Activated CD8-positive, alpha-beta T cell treated with anti-CD3 and anti-CD28 coated beads for 36 hours (primary cell): Measurements from ENCODE around the gene MGMT. TPM values are rescaled to one million over a fixed set of nuclear protein-coding genes. Genes with fewer than 3 reads are reported as not detected.

ENCODE experiments used
- ATAC-seq: fragments of 200-7000 bp; cut with Tn5 transposase; one replicate; pipeline ENCODE4 v1.10.0; 2021; ENCODE audit warnings: mild to moderate bottlenecking, moderate library complexity
- CTCF ChIA-PET: fragments of 350-600 bp; sonication (Branson Sonifier 250); formaldehyde crosslinking; loops from one replicate; lab custom pipeline; 2021; ENCODE audit warnings: antibody characterized with exemption; lab: Charles Lee
- POLR2A ChIA-PET: fragments of 350-600 bp; sonication (Branson Sonifier 250); formaldehyde crosslinking; loops from one replicate; lab custom pipeline; 2021; ENCODE audit warnings: antibody characterized with exemption; lab: Charles Lee
- DNase-seq: peaks from one replicate; pipeline ENCODE4 v3.0.0-alpha.2; 2020
- H3K27ac Mint-ChIP-seq: one replicate; pipeline ENCODE4 v1.8.0; 2021; ENCODE audit warnings: mild to moderate bottlenecking, mixed read lengths
- H3K27me3 Mint-ChIP-seq: one replicate; pipeline ENCODE4 v1.8.0; 2021; ENCODE audit warnings: mixed read lengths
- H3K36me3 Mint-ChIP-seq: one replicate; pipeline ENCODE4 v1.8.0; 2021; ENCODE audit warnings: low read depth, mixed read lengths
- H3K4me1 Mint-ChIP-seq: one replicate; pipeline ENCODE4 v1.8.0; 2021; ENCODE audit warnings: low read depth, mixed read lengths
- H3K4me3 Mint-ChIP-seq: one replicate; pipeline ENCODE4 v1.8.0; 2021; ENCODE audit warnings: mild to moderate bottlenecking, moderate library complexity, mixed read lengths
- H3K9me3 Mint-ChIP-seq: one replicate; pipeline ENCODE4 v1.8.0; 2021; ENCODE audit warnings: mixed read lengths
- CTCF ChIP-seq: fragments of 200-600 bp; IDR thresholded peaks from one replicate; pipeline ENCODE4 v1.8.0; 2022; ENCODE audit warnings: antibody characterized with exemption, mild to moderate bottlenecking
- intact Hi-C: fragments of 100-400 bp; cut with micrococcal nuclease; formaldehyde crosslinking; loops from one replicate; pipeline ENCODE4 v1.10.0; 2022
- total RNA-seq, 2 experiments: library from RNA; stranded (reverse); gene quantifications; one replicate each; pipeline ENCODE4 v1.2.3, GENCODE V29; 2021

MGMT gene
- total RNA-seq, 2 experiments from 2014 or later: 16.2 to 17.0 TPM

GRCh38 chr10:129474642-129475041 is 7.6 kb downstream of the MGMT start:
- Mint-ChIP-seq H3K27me3 (no peaks in the 10 kb centered on the region), H3K9me3 (peaks cover 7% of the 10 kb centered on the region), H3K4me1 (peaks cover 23% of the 10 kb centered on the region), H3K27ac (no peak overlapping the region), H3K36me3 (peaks cover 24% of the 10 kb centered on the region), H3K4me3 (no peak overlapping the region)
- ChIA-PET CTCF (no interaction called here), POLR2A (interaction anchor here (1.3 kb wide), 1 partner anchor 8 kb away, joined by 5 read pairs; the partner anchor contains the start of gene MGMT)
- intact Hi-C loops: no loop called here
- ATAC-seq (no peak), DNase-seq (no peak)
- TF ChIP-seq CTCF: no peak

- Mint-ChIP-seq H3K27me3 (no peaks in the 10 kb centered on the region), H3K27ac (no peak overlapping the region), H3K36me3 (peaks cover 28% of the 10 kb centered on the region), H3K4me1 (peaks cover 14% of the 10 kb centered on the region), H3K4me3 (no peak overlapping the region), H3K9me3 (peaks cover 17% of the 10 kb centered on the region)
- intact Hi-C loops: no loop called here
- DNase-seq (no peak), ATAC-seq (no peak)
- CTCF ChIA-PET: no interaction called here
- POLR2A ChIA-PET: no interaction called here
- TF ChIP-seq CTCF: no peak
These were observed 9.4 kb downstream of the MGMT start for GRCh38 chr10:129476431-129476830.

- peaks cover 7% of the 10 kb centered on the region for H3K4me1 Mint-ChIP-seq
- peaks cover 28% of the 10 kb centered on the region for H3K36me3 Mint-ChIP-seq
- ChIA-PET CTCF (no interaction called here), POLR2A (no interaction called here)
- no peak for TF ChIP-seq CTCF
- H3K27me3 Mint-ChIP-seq: no peaks in the 10 kb centered on the region
- peaks cover 23% of the 10 kb centered on the region for H3K9me3 Mint-ChIP-seq
- H3K27ac Mint-ChIP-seq: no peak overlapping the region
- H3K4me3 Mint-ChIP-seq: no peak overlapping the region
- ATAC-seq (no peak), DNase-seq (no peak)
- intact Hi-C loops: no loop called here
These were observed 10.0 kb downstream of the MGMT start for GRCh38 chr10:129477051-129477450.

- DNase-seq (no peak), ATAC-seq (no peak)
- CTCF ChIA-PET: no interaction called here
- peaks cover 49% of the 10 kb centered on the region for H3K9me3 Mint-ChIP-seq
- H3K27ac Mint-ChIP-seq: no peak overlapping the region
- peaks cover 49% of the 10 kb centered on the region for H3K36me3 Mint-ChIP-seq
- H3K4me3 Mint-ChIP-seq: no peak overlapping the region
- H3K4me1 Mint-ChIP-seq: peaks cover 5% of the 10 kb centered on the region
- POLR2A ChIA-PET: no interaction called here
- intact Hi-C loops: no loop called here
- H3K27me3 Mint-ChIP-seq: no peaks in the 10 kb centered on the region
- TF ChIP-seq CTCF: no peak
These were observed 14.6 kb downstream of the MGMT start for GRCh38 chr10:129481641-129482040.

GRCh38 chr10:129483430-129484010 is 16.5 kb downstream of the MGMT start:
- Mint-ChIP-seq H3K27ac (no peak overlapping the region), H3K9me3 (peaks cover 48% of the 10 kb centered on the region), H3K4me3 (no peak overlapping the region), H3K4me1 (no peaks in the 10 kb centered on the region), H3K36me3 (peaks cover 44% of the 10 kb centered on the region), H3K27me3 (no peaks in the 10 kb centered on the region)
- POLR2A ChIA-PET: no interaction called here
- intact Hi-C loops: no loop called here
- no peak for DNase-seq
- no peak for ATAC-seq
- CTCF ChIA-PET: no interaction called here
- TF ChIP-seq CTCF: no peak
